HG02588 (cell line): ENCODE results near the gene GPR156.
"Not testable (repeated sequence)": the region's sequence is repeated elsewhere in the genome, so short reads cannot be mapped to it uniquely, and the experiment has no call there.

ENCODE experiments used
- ATAC-seq: cut with Tn5 transposase; IDR thresholded peaks from one replicate; pipeline ENCODE4 v1.9.1; 2021; ENCODE audit warnings: mild to moderate bottlenecking, moderate library complexity; ENCODE audit not compliant: unreplicated experiment

GPR156 gene

DNA sequence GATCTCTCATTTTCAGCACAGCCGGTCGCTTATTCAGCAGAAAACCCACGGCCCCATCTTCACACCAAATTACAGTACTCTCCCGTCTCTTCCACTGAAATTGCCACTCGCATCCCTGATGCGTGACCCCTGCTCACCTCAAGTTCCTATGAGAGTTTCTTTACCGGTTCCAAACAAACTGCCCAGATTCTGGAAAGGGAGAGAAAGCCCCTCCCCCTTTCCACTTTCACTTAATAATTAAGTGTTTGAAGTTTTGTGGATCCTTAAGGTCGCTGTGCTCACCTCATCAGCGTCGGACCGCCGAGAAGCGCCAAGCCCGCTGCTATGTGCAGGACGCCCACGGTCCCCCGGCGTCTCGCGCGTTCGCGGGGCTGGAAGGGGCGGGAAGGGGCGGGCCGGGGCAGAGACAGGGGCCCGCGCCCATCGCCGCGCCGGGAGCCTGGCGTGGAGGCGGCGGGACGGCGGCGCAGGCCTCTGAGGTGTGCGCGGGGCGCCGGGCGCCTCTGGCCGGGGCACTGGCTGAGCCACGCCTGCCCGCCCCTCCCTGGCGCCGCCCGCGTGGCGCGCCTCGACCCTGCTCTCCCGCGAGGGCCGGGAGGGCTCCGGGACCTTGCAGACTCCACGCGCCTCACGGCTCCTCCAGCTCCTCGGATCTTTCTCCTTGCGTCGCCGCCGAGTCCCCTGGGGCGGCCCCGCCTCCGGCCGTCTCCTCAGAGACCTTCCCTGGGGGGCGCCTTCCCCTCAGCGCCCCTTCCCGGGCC is at the start of gene GPR156:
TSS of gene GPR156 (minus strand) at position 476 of the 761 bp plus-strand sequence. CDS start 41,124 bp downstream, outside the sequence.
- ATAC-seq = no peak

DNA sequence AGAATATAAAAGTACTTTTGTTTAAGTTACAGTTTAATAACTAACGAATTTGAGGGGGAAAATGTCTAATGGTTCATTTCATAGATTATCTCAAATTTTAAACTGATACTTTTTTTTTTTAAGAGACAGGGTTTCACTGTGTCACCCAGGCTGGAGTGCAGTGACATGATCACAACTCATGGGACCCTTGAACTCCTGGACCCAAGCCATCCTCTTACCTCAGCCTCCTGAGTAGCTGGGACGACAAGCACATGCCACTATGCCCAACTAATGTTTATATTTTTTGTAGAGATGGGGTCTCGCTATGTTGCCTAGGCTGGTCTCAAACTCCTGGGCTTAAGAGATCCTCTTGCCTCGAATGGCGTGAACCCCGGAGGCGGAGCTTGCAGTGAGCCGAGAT is 47.6 kb upstream of the GPR156 start:
- ATAC-seq = no peak

DNA sequence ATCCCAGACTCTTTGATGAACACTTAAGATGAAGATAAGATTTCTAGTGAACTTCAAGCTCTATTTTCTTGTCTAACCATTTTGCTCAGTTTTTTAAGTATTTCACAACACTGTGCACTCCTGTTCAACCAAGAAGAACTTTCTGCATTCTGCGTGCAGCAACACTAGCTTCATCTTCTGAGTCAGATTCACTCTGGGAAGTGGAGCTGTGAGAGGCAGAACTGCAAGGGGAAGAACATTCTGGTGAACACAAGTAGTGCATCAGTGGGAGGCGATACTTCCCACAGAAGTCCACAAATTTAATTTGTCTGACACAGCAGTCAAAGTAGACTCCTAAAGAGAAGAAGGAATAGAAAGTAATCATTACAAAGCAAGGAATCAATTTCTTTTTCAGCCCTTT is 46.1 kb upstream of the GPR156 start:
- no peak for ATAC-seq

DNA sequence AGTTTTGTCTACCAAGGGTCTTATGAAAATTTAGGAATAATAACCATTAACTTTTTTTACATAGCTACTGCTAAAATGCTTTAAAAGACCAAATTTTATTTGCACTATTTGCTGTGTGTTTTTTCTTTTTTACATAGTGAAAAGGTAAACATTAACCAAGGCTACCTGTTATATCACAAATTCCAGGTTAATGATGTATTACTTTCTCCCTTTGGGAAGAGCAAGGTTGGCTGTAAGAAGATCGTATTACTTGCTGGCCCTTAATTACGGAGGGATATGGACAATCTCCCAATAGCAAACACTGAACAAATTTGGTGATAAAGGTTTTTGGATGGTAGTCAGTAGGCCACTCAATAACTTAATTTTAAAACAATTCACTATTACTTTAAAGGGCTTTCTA is 41.8 kb upstream of the GPR156 start:
- no peak for ATAC-seq

DNA sequence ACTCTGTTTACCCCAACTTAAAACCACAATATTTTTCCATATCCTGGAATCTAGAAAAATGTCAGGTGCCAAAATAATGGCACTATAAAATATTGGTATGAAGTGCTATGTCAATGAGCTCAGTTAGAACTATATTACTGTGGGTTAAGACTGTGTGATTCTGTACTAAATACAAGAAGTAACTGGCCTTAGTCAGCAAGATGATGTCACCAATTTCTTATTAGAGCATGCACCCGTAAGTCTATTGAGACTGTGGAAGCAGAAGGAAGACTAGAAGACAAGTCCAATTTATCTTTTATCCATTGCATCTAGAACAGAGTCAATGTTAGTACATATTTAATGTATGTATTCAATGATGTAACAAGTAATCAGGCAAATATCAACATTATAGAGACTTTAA is 39.2 kb upstream of the GPR156 start:
- no peak for ATAC-seq

DNA sequence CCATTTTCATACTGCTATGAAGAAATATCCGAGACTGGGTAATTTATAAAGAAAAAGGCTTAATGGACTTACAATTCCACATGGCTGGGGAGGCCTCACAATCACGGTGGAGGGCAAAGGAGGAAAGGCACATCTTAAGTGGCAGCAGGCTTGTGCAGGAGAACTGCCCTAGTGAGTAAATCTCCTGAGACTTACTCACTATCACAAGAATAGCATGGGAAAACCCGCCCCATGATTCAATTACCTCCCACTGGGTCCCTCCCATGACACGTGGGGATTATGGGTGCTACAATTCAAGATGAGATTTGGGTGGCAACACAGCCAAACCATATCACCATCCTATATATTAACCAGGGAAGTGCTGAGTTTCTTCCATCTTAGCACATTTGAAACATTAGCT is 38.7 kb upstream of the GPR156 start:
- ATAC-seq = not testable (repeated sequence)

DNA sequence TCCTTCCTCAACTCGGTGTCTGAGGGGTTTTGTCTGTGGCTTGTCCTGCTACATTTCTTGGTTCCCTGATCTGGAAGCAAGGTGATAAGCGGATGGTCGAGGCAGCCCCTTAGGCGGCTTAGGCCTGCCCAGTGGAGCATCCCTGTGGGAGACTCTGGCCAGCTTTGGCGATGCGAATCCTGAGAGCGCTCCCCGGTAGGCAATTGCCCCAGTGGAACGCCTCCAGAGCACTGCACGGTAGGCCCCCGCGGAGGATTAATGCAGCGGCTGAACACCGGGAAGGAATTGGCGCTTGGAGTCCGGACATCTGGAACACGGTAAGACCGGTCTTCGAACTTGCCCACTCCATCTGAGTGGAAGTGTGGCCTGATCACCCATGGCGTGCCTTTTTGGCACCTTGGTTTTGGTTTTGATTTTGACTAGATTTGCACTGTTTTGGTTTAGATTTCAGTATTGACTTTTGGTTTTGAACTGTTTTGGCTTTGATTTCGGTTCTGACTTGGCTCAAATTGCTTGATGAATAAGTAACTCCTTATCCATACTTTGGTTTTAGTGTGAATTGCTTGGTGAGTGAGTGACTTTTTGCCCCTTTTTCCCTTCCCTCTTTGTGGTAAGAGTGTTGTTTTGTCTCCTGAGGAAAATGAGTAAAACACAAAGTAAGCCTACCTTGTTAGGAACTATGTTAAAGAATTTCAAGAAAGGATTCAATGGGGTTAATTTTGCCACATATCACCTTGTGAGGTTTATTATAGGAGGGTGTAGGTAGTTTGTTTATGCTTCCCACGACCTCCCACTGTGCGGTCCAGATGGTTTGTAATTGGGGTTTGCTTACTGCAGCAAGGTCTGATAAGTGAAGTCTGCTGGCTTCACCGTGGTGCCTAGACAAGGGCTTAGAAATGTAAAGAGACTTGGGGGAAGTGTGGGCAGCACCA is 27.1 kb upstream of the GPR156 start:
- no peak for ATAC-seq

DNA sequence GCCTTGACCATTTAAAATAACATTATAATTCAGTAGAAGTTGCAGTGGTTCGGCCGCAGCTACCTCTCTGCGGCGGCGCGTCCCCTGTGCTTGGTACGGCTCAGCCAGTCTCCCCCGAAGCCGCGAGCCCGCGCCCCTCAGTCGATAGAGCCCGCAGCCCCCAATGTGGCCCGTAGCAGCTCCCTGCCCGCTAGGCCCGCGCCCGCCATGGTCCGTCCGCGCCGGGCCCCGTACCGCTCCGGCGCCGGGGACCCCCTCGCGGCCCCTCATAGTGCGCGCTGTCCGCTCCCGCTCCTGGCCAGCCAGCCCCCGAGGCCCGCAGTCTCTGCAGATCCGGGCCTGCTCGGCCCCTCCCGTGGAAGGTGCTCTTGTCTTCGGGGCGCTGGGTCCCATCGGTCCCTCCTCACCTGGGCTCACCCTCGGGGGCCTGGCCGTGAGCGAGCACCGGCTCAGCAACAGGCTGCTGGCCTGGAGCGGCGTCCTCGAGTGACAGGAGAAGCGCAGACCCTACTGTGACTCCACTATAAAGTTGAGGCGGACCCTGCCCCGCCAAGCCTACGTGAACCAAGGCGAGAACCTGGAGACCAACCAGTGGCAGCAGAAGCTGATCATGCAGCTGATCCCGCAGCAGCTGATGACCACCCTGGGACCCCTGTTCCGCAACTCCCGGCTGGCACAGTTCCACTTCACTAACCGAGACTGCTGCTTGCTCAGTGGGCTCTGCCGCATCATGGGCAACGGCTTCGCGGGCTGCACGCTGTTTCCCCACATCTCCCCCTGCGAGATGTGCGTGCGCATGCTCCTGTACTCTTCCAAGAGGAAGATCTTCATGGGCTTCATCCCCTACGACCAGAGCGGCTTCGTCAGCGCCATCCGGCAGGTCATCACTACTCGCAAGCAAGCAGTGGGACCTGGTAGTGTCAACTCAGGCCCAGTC is 21.8 kb upstream of the GPR156 start:
- ATAC-seq = no peak

DNA sequence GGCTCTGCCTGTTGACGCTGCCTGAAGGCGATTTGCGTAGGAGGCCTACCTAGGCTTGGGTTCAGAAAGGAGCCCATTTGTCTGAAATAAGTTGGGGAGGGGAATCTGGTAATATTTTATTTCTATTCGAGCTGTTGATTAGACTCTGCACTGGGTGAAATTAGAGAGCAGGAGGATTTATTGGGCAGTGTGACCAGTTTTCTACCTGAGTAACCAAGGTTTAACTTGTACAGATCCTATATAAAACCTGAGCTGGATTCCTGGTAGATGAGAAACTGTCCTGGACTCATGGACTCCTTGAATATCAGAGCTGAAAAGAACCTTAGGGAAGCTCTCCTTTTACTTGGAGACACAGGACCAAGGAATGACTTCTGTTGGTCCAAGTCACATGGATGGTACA is 19.6 kb upstream of the GPR156 start:
- ATAC-seq = no peak

DNA sequence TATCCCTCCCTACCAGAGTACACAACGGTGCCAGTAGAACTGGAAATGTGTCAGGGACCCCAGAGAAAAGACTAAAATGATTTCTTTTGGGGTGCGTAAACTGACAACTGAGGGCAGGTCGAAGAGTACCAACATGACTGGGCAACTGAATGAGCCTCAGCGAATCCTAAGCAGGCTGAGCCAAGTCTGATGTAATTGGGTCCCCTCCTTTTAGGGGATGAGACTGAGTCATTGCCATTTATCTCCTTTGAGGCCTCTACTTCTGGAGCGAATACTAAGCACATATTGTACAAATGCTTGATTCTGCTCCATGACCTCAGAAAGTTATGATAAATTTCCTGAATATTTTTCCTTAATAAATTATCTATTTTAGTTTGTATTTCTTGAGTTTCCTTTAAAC is 17.3 kb upstream of the GPR156 start:
- ATAC-seq = no peak

DNA sequence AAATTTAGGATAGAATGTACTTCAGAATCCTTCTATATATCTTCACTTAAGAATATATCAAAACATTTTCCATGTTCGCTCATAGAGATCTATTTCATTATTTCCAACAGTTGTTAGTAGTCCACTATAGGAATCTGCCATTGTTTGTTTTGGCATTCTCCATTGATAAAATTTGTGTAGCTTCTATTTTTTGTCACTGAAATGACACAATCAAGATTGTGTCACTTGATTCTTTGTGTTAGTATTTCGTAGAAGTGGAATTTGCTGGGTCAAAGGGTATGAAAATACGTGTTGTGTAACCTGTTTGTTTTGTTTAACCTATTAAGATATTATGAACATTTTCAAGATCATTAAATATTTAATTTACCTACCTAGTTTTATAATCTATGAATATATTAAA is 15.9 kb upstream of the GPR156 start:
- ATAC-seq = no peak

DNA sequence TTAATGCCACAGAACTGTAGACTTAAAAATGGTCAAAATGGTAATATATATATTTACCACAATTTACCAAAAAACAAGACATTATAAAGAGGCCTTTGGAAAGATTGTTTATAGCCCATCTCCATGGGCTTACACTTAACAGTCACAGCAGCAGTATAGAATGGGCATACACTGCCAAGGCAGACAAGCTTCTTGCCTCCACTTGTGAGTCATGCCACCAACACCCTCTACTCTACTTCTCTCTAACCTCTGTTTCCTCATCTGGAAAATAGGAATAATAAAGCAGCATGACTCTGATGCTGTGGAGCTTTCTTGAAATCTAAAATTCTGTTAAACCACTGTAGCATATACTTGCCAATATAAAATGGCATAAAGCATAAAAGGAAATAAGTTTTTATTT is 14.4 kb upstream of the GPR156 start:
- ATAC-seq = no peak

DNA sequence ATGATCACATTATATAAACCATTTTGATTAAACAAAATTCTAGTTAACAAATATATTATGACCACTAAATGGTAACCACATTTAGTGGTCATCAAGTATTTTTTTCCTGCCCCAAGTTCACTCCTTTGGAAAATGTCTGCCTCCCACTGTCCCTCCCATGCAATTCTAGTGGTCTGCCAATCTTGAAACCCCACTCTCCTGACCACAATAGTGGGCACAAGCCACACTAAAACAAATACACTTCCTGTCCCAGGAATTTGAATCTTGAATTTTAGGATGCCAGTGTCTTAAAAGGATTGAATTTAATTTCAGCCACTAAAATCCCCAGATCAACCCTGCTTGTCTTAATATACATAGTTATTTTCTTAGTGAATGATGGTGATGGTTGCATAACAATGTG is 14.0 kb upstream of the GPR156 start:
- no peak for ATAC-seq

DNA sequence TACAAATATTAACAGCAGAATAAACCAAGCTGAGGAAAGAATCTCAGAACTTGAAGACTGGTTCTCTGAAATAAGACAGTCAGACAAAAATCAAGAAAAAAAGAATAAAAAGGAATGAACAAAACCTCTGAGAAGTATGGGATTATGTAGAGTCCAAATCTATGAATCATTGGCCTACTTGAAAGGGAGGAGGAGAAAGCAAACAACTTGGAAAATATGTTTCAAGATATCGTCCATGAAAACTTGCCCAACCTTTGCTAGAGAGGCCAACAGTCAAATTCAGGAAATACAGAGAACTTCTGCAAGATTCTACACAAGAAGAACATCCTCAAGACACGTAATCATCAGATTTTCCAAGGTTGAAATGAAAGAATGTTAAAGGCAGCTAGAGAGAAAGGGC is 6.5 kb upstream of the GPR156 start:
- ATAC-seq = not testable (repeated sequence)

DNA sequence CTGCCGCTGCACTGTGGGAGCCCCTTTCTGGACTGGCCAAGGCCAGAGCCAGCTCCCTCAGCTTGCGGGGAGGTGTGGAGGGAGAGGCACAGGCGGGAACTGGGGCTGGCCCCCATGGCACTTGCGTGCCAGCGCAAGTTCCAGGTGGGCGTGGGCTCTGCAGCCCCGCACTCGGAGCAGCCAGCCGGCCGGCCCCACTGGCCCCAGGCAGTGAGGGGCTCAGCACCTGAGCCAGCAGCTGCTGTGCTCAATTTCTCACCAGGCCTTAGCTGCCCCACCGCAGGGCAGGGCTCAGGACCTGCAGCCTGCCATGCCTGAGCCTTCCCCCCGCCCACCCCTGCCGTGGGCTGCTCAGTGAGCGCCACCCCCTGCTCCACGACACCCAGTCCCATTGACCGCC is 4.6 kb upstream of the GPR156 start:
- no peak for ATAC-seq

DNA sequence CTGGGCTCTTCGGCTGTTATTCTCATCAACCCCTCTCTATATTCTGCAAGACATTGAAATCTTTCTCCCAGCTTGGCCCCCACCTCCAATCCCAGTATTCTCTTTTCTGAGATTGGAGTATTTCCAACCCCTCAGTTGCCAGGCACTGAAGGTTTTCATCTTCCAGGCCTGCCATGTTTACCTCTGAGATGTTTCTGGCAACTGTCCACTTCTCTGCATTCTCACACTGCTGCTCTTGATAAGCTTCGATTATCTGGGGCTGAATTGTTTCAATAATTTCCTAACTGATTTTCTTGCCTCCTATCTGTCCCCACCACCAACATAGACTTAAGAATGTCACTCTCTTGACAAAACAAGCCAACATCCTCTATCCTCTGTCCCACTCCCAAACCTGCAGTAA is 1.4 kb upstream of the GPR156 start:
- ATAC-seq = no peak

DNA sequence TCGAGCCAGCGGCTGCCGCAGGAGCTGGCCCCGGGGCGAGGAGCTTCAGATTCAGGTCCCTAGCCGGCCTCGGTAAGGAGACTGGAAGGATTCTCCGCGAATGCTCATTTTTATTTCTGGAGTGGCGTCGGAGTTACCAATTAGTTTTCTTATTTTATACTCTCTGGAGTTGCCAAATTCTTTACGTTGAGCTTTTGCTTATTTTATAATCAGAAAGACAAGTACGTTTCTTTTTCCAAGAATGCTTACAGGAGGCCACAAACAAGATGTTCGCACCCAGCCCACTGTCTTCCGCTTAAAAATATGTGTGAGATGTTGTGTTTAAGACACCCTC is 453 bp upstream of the GPR156 start:
- no peak for ATAC-seq

DNA sequence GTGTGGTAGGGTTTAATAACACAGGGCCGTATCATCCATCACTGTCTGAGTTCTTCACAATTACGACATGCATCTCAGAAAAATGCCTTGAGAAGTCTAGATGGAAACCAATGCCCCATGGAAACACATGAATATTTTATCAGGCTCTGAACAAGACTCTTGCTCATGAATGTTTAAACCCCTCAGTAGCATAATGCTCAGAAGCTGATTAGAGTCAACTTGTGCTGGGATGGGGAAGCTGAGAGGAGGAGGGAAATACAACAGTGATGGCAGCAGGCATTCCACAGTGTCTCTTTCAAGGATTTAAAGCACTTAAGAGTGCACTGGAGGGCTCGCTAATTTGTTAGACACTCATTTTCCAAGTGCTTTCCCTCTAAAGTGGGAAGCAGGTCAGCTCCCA is 3.8 kb downstream of the GPR156 start:
- no peak for ATAC-seq

DNA sequence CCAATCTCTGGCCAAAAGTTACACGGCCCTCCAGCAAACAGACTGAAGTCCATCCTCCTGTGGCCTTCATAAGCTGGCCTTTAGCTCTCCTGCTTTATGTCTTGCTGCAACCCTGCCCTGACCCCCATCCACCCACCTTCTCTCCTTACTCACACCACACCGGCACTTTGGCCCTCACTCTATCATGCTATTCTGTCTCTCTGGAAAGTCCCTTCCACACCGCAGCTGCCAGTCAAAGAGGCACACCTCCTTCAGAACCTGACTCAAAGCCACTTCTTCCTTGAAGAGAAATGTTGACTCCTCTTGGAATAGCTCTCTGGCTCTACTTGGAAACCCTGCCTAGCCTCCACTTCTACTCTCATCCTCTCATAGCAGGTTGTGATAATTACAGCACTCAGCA is 4.5 kb downstream of the GPR156 start:
- no peak for ATAC-seq

DNA sequence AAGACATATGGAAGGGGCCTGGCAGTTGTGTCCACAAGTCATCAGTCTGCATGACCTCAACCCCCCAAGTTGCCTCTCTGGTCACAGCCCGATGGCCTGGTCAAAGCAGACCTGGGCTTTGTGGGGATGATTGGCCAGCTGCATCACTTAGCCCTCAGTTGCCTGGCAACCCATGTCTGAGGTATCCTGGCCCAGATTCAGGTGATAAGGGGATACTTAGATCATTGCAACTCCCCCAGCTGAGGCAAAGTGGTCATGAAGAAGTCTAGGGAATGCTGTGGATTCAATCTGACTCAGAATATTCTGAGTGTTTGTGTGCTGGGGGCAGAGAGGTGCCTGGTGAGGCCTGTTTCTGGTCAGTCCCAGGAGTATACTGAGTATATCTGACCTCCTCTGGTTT is 5.0 kb downstream of the GPR156 start:
- ATAC-seq = no peak

DNA sequence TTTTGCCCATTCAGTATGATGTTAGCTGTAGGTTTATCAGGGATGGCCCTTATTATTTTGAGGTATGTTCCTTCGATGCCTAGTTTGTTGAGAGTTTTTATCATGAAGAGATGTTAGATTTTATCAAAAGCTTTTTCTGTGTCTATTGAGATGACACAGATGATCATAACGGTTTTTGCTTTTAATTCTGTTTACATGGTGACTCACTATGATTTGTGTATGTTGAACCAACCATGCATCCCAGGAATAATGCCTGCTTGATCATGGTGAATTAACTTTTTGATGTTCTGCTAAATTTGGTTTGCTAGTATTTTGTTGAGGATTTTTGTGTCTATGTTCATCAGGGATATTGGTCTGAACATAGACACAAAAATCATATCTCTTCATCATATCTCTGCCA is 8.3 kb downstream of the GPR156 start:
- ATAC-seq = no peak
